Measurements from ENCODE around the gene REV1.

GRCh38 chr2:99472600-99472960 lies 17.2 kb downstream of the REV1 start:
- TF ChIP-seq CTCF (conservative IDR thresholded peaks at IDR 0.05; ENCODE audit: low read depth in 2 of 2) (no peak), EZH2phosphoT487 (IDR thresholded peaks at IDR 0.05; ENCODE audit: unreplicated experiment) (no peak), ZNF331 (CRISPR knock-in tag; IDR thresholded peaks at IDR 0.05; ENCODE audit: low read depth) (no peak), CREB1 (CRISPR knock-in tag; IDR thresholded peaks at IDR 0.05; ENCODE audit: low read depth) (no peak), POLR2AphosphoS5 (IDR thresholded peaks at IDR 0.05; ENCODE audit: low read depth) (no peak), ETS1 (IDR thresholded peaks at IDR 0.05) (no peak), EZH2 (IDR thresholded peaks at IDR 0.05; ENCODE audit: low read depth, unreplicated experiment) (no peak), NANOG (IDR thresholded peaks at IDR 0.05; ENCODE audit: borderline replicate concordance) (no peak), STAT1 (IDR thresholded peaks at IDR 0.05; ENCODE audit: unreplicated experiment) (no peak)
- TF ChIP-seq, protein P1, sequence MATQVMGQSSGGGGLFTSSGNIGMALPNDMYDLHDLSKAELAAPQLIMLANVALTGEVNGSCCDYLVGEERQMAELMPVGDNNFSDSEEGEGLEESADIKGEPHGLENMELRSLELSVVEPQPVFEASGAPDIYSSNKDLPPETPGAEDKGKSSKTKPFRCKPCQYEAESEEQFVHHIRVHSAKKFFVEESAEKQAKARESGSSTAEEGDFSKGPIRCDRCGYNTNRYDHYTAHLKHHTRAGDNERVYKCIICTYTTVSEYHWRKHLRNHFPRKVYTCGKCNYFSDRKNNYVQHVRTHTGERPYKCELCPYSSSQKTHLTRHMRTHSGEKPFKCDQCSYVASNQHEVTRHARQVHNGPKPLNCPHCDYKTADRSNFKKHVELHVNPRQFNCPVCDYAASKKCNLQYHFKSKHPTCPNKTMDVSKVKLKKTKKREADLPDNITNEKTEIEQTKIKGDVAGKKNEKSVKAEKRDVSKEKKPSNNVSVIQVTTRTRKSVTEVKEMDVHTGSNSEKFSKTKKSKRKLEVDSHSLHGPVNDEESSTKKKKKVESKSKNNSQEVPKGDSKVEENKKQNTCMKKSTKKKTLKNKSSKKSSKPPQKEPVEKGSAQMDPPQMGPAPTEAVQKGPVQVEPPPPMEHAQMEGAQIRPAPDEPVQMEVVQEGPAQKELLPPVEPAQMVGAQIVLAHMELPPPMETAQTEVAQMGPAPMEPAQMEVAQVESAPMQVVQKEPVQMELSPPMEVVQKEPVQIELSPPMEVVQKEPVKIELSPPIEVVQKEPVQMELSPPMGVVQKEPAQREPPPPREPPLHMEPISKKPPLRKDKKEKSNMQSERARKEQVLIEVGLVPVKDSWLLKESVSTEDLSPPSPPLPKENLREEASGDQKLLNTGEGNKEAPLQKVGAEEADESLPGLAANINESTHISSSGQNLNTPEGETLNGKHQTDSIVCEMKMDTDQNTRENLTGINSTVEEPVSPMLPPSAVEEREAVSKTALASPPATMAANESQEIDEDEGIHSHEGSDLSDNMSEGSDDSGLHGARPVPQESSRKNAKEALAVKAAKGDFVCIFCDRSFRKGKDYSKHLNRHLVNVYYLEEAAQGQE (IDR thresholded peaks at IDR 0.05; ENCODE audit: unreplicated experiment), result no peak

Data from GM23338 (cell line).